ENCODE results near the gene RPS2. TPM values are rescaled to one million over a fixed set of nuclear protein-coding genes. Genes with fewer than 3 reads are reported as not detected.
"Not testable (repeated sequence)": the region's sequence is repeated elsewhere in the genome, so short reads cannot be mapped to it uniquely, and the experiment has no call there.

RPS2 gene
- total RNA-seq, result 1,000 to 10,000 TPM; 2,300 to 2,472 TPM

DNA sequence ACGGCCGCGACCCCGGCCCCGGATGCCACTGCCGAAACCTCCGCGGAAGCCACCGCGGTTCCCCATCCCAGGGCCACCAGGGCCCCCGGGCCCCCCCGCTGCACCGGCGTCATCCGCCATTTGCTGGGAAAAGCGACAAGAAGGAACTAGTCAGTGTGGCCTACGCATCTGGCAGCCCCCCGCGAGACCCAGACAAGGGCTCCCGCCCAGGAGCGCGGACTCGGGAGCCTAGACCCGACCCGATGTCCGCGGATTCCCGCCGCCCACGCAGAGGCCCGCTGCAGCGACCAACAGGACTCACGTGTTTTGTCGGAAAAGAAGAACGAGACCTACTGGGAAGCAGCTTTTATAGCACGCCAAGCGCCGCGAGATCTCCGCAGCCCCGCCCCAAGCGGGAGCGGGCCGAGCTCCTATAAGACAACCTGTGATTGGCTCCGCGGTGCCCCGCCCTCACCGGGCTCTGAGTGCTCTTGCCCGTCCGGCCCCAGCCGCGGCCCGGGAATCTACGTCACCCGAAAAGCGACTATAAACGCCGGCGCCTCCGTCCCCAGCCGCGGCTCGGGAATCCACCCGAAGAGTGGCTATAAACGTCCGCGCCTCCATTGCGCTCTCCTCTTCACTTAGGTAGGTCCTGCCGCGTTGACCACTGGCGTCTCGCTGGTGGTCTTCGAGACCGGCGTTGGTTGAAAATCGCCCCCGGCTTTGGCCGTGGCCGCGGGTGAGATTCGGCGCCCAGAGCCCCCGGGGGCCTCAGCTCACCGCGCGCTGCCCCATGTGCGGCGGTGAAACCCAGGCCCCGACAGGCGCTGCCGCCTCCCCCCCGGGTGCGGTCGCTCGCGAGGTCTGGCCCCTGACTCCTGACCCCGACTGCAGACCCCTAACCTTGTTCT lies at the start of gene RPS2:
Gene RPS2 (minus strand): TSS at position 321 of the 890 bp plus-strand sequence. CDS start 201 bp downstream, at position 120.
- no peaks in the 10 kb centered on the region for H3K9me3 ChIP-seq
- H3K4me3 ChIP-seq, result peak within 1 kb of the TSS; percentile 68 to 78
- peaks cover 4 to 8% of the 10 kb centered on the region in 2 donors for H3K36me3 ChIP-seq (replicated peaks in 1 of 2; ENCODE audit: insufficient read depth in 1 of 2, low read depth in 2 of 2)
- WGBS, 2 donors, result 0 to 1% methylated on average over 7 to 93 of the region's 97 CpGs
- intact Hi-C loops (cut with DNase I), result no loop called here
- H3K4me1 ChIP-seq, result peaks cover 43% of the 10 kb centered on the region
- peak within 1 kb of the TSS; percentile 90 to 97 (median 95) for H3K27ac ChIP-seq
- ATAC-seq (peak; percentile 97), DNase-seq (peak; percentile 98 to 100 (median 100))
- TF ChIP-seq, protein P1, sequence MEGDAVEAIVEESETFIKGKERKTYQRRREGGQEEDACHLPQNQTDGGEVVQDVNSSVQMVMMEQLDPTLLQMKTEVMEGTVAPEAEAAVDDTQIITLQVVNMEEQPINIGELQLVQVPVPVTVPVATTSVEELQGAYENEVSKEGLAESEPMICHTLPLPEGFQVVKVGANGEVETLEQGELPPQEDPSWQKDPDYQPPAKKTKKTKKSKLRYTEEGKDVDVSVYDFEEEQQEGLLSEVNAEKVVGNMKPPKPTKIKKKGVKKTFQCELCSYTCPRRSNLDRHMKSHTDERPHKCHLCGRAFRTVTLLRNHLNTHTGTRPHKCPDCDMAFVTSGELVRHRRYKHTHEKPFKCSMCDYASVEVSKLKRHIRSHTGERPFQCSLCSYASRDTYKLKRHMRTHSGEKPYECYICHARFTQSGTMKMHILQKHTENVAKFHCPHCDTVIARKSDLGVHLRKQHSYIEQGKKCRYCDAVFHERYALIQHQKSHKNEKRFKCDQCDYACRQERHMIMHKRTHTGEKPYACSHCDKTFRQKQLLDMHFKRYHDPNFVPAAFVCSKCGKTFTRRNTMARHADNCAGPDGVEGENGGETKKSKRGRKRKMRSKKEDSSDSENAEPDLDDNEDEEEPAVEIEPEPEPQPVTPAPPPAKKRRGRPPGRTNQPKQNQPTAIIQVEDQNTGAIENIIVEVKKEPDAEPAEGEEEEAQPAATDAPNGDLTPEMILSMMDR (IDR thresholded peaks at IDR 0.05), result no peak
- peak; percentile 93 to 99 (median 99) for TF ChIP-seq POLR2A (IDR thresholded peaks at IDR 0.05)
- H3K27me3 ChIP-seq, result no peaks in the 10 kb centered on the region

DNA sequence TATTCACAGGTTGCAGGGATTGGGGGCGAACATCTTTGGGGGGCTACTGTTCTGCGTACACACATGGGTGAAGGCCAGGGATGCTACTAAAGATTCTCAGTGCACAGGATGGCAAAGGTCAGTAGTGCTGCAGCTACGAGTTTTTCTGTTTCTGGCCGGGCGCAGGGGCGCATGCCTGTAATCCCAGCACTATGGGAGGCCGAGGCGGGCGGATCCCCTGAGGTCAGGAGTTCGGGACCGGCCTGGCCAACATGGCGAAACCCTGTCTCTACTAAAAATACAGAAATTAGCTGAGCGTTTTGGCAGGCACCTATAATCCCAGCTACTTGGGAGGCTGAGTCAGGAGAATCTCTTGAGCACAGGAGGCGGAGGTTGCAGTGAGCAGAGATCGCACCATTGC lies 48.9 kb upstream of the RPS2 start:
- intact Hi-C loops (cut with DNase I), result no loop called here
- no peak for ATAC-seq

DNA sequence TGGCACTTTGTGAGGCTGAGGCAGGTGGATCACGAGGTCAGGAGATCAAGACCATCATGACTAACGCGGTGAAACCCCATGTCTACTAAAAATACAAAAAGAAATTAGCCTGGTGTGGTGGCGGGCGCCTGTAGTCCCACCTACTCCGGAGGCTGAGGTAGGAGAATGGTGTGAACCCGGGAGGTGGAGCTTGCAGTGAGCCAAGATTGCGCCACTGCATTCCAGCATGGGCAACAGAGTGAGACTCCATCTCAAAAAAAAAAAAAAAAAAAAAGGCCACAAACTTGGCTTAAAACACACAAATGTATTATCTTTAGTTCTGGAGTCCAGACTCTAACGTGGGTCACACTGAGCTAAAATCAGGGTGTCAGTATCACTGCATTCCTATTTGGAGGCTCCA lies 47.1 kb upstream of the RPS2 start:
- DNase-seq; H3K4me3 ChIP-seq; H3K27ac ChIP-seq; H3K9me3 ChIP-seq; H3K27me3 ChIP-seq; ATAC-seq; intact Hi-C loops (cut with DNase I); H3K36me3 ChIP-seq (replicated peaks in 1 of 2; ENCODE audit: insufficient read depth in 1 of 2, low read depth in 2 of 2): not testable (repeated sequence)
- 82 to 90% methylated on average over 9 of the region's 9 CpGs for WGBS, 2 donors
- peaks cover 29% of the 10 kb centered on the region for H3K4me1 ChIP-seq

More for the DNA sequence above, 48.9 kb upstream of the RPS2 start:
- no peak for TF ChIP-seq POLR2A (IDR thresholded peaks at IDR 0.05)
- TF ChIP-seq, protein P1 (IDR thresholded peaks at IDR 0.05), result no peak
- peaks cover 11% of the 10 kb centered on the region for H3K4me1 ChIP-seq
- no peak overlapping the region for H3K4me3 ChIP-seq
- H3K27ac ChIP-seq, result no peak overlapping the region
- H3K27me3 ChIP-seq, result no peaks in the 10 kb centered on the region
- H3K36me3 ChIP-seq (replicated peaks in 1 of 2; ENCODE audit: insufficient read depth in 1 of 2, low read depth in 2 of 2), result no peaks in the 10 kb centered on the region
- DNase-seq, result no peak
- WGBS, 2 donors, result 83 to 86% methylated on average over 13 to 15 of the region's 15 CpGs
- H3K9me3 ChIP-seq, result no peaks in the 10 kb centered on the region

DNA sequence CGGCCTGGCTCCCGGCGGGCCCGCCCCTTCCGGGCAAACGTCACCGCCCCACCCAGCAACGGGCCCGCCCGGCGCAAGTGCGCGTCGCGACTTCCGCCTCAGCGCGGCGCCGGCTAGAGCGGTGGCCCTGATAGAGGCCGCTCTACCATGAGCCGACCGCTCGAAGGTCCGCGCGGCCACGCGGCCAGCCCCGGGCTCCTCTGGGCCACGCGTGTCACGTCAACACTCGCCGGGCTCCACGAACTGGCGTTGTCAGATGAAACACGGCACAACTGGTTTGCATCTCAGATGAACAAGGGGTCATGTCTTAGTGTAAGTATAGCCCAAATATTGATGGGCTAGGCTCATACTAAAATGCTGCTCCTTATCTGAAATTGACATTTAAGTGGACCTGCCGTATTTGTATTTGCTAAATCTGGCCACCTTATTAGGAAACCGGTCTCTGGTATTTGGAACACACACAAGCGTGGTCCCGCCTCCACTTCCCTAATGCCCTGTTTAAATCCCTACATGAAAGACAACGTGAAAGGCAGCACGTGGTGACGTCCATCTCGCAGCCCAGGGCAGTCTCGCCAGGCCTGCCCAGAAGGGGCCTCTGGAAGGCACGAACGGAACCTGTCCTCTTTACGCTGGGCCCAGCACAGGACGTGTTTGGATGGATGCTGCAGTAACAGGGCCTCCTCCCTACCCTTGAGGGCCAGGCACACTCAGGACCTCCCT lies 45.3 kb upstream of the RPS2 start, which contains the start of gene ZNF598:
Gene ZNF598 (minus strand): TSS at position 31 of the 720 bp plus-strand sequence.
- intact Hi-C loops (cut with DNase I), result no loop called here
- DNase-seq (peak; percentile 82 to 86 (median 84)), ATAC-seq (peak; percentile 89)
- no peaks in the 10 kb centered on the region for H3K9me3 ChIP-seq
- no peaks in the 10 kb centered on the region for H3K27me3 ChIP-seq
- TF ChIP-seq, protein P1 (IDR thresholded peaks at IDR 0.05), result peak in 1 of 7 experiments; percentile 11
- TF ChIP-seq POLR2A (IDR thresholded peaks at IDR 0.05), result peak; percentile 84 to 92 (median 91)
- H3K27ac ChIP-seq, result peak within 1 kb of the TSS; percentile 89 to 96 (median 92)
- 2 to 4% methylated on average over 13 to 45 of the region's 52 CpGs for WGBS, 2 donors
- H3K4me1 ChIP-seq, result peaks cover 47% of the 10 kb centered on the region
- no peaks in the 10 kb centered on the region for H3K36me3 ChIP-seq (replicated peaks in 1 of 2; ENCODE audit: insufficient read depth in 1 of 2, low read depth in 2 of 2)
- peak within 1 kb of the TSS; percentile 76 to 95 for H3K4me3 ChIP-seq

DNA sequence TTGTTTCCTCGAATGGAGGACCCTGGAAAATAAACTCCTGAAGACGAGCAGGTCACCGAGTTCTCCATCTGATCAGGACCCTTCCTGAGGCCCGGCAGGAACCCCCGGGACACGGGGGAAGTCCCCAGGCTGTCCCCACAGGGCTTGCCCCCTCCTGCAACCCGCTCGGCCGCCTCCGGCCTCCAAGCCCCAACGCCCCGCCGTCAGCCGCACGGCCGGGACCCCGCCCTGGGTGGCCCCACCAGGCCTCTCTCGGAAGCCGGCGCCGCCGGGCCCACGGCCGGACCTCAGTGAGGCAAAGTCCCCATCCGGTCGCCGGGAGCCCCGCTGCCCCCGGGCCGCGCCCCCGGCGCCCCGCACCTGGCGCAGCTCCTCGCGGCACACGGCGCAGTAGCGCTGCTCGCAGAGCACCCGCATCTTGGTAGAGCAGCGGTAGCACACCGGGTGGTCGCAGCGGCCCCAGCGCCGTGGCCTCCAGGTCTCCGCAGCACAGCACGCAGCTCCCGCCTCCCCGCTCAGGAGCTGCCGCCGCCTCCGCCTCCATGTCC lies 44.6 kb upstream of the RPS2 start:
- WGBS, 2 donors, result 0% methylated on average over 5 to 48 of the region's 55 CpGs
- TF ChIP-seq, protein P1 (IDR thresholded peaks at IDR 0.05), result no peak
- no peak for TF ChIP-seq POLR2A (IDR thresholded peaks at IDR 0.05)
- intact Hi-C loops (cut with DNase I), result no loop called here
- peak overlapping the region; percentile 89 to 96 (median 92) for H3K27ac ChIP-seq
- H3K9me3 ChIP-seq, result no peaks in the 10 kb centered on the region
- H3K4me1 ChIP-seq, result peaks cover 54% of the 10 kb centered on the region
- peak overlapping the region; percentile 76 to 95 for H3K4me3 ChIP-seq
- DNase-seq (peak in 1 of 4 donors; percentile 22), ATAC-seq (peak; percentile 15)
- no peaks in the 10 kb centered on the region for H3K27me3 ChIP-seq
- no peaks in the 10 kb centered on the region for H3K36me3 ChIP-seq (replicated peaks in 1 of 2; ENCODE audit: insufficient read depth in 1 of 2, low read depth in 2 of 2)

Data from body of pancreas (tissue), 4 donors.